ENCODE data around the gene DYNC2H1.

DYNC2H1 gene

DNA sequence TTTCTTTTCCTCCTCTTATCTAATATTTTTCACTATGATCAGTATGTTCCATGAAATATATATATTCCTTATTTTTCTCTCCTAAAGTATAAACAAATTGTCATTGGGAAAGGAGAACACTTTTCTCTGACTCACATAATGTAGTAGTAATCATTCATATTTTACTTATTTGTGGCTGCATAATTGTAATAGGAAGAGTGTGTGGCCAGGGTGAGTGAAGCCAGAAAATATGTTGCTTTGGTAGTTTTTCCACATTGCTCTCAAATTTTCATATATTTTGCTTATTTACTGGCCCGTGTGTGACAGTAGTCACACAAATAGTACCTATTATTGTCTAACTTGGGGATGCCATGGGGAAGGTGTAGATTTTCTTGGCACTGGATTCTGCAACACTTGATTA is 172.1 kb downstream of the DYNC2H1 start:
- no peak for TF ChIP-seq CREB1 (IDR thresholded peaks at IDR 0.05; ENCODE audit: low read depth)
- TF ChIP-seq USF1 (IDR thresholded peaks at IDR 0.05) = no peak
- TF ChIP-seq YY1 (IDR thresholded peaks at IDR 0.05; ENCODE audit: low read depth) = no peak
- no peak for TF ChIP-seq TAF1 (IDR thresholded peaks at IDR 0.05; ENCODE audit: low read depth)
- TF ChIP-seq ZBTB7A (IDR thresholded peaks at IDR 0.05; ENCODE audit: low read depth) = no peak
- TF ChIP-seq CEBPB (IDR thresholded peaks at IDR 0.05) = no peak
- no peak for TF ChIP-seq RAD21 (IDR thresholded peaks at IDR 0.05; ENCODE audit: low read depth)
- TF ChIP-seq REST (IDR thresholded peaks at IDR 0.05; ENCODE audit: low read depth) = no peak
- no peak for TF ChIP-seq EGR1 (IDR thresholded peaks at IDR 0.05)
- TF ChIP-seq FOXM1 (IDR thresholded peaks at IDR 0.05; ENCODE audit: borderline replicate concordance, low read depth) = no peak

GRCh38 chr11:103284260-103284659 is 175.0 kb downstream of the DYNC2H1 start:
- no peak for TF ChIP-seq YY1 (IDR thresholded peaks at IDR 0.05; ENCODE audit: low read depth)
- TF ChIP-seq TEAD4 (IDR thresholded peaks at IDR 0.05) = no peak
- TF ChIP-seq CEBPB (IDR thresholded peaks at IDR 0.05) = no peak
- no peak for TF ChIP-seq RAD21 (IDR thresholded peaks at IDR 0.05; ENCODE audit: low read depth)
- TF ChIP-seq USF1 (IDR thresholded peaks at IDR 0.05) = no peak
- TF ChIP-seq CREB1 (IDR thresholded peaks at IDR 0.05; ENCODE audit: low read depth) = no peak
- no peak for TF ChIP-seq EP300 (IDR thresholded peaks at IDR 0.05; ENCODE audit: borderline replicate concordance)
- TF ChIP-seq TAF1 (IDR thresholded peaks at IDR 0.05; ENCODE audit: low read depth) = no peak
- TF ChIP-seq NFIC (IDR thresholded peaks at IDR 0.05) = no peak
- TF ChIP-seq TCF12 (IDR thresholded peaks at IDR 0.05; ENCODE audit: low read depth) = no peak
- TF ChIP-seq REST (IDR thresholded peaks at IDR 0.05; ENCODE audit: low read depth) = no peak

- TF ChIP-seq NFIC (IDR thresholded peaks at IDR 0.05) = no peak
- no peak for TF ChIP-seq CEBPB (IDR thresholded peaks at IDR 0.05)
- no peak for TF ChIP-seq MAX (IDR thresholded peaks at IDR 0.05)
- no peak for TF ChIP-seq EGR1 (IDR thresholded peaks at IDR 0.05)
- TF ChIP-seq USF1 (IDR thresholded peaks at IDR 0.05) = no peak
These were observed 185.3 kb downstream of the DYNC2H1 start for GRCh38 chr11:103294516-103294915.

DNA sequence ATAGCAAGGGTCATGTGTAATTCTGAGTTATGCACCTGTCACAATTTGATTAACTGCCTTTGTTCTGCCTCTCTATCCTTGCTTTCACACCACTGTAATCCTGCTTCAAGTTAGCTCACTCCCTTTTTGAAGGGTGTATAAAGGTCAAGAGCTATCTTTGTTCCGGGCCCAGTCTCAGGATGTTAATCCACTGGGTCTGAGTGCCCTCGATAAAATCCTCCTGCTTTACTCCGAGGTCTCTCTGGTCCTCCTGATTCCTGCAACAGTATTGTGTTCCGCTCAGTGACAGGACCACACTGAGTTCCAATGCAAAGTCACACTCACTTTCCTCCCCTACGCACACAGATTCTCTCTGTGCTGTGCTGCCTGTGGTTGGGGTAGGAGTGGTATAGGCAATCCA is 186.5 kb downstream of the DYNC2H1 start:
- TF ChIP-seq TAF1 (IDR thresholded peaks at IDR 0.05; ENCODE audit: low read depth) (no peak), RAD21 (IDR thresholded peaks at IDR 0.05; ENCODE audit: low read depth) (no peak), CEBPB (IDR thresholded peaks at IDR 0.05) (no peak), MAX (IDR thresholded peaks at IDR 0.05) (no peak)

DNA sequence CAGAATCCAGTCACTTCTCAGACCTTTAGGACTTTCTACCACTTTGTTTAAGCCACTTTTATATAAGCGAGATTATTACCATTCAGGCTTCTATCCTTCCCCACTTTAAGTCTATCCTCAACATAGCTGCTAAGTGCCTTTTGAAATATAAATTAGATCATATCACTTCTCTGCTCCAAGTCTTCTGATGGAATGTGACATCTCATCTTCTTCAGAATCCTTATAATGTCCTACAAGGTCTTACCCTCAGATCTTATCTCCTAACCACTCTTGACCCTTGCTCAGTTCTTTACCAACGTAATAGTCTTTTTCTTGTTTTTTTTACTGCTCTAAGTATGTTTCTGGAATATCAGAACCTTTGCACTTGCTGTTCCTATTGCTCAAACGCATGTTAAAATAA is 188.7 kb downstream of the DYNC2H1 start:
- no peak for TF ChIP-seq FOXM1 (IDR thresholded peaks at IDR 0.05; ENCODE audit: borderline replicate concordance, low read depth)
- TF ChIP-seq EP300 (IDR thresholded peaks at IDR 0.05; ENCODE audit: borderline replicate concordance) = no peak
- TF ChIP-seq USF1 (IDR thresholded peaks at IDR 0.05) = no peak
- no peak for TF ChIP-seq YY1 (IDR thresholded peaks at IDR 0.05; ENCODE audit: low read depth)
- TF ChIP-seq REST (IDR thresholded peaks at IDR 0.05; ENCODE audit: low read depth) = no peak
- no peak for TF ChIP-seq NFIC (IDR thresholded peaks at IDR 0.05)
- no peak for TF ChIP-seq TCF12 (IDR thresholded peaks at IDR 0.05; ENCODE audit: low read depth)
- TF ChIP-seq TAF1 (IDR thresholded peaks at IDR 0.05; ENCODE audit: low read depth) = no peak
- no peak for TF ChIP-seq CEBPB (IDR thresholded peaks at IDR 0.05)
- TF ChIP-seq RAD21 (IDR thresholded peaks at IDR 0.05; ENCODE audit: low read depth) = no peak
- no peak for TF ChIP-seq CREB1 (IDR thresholded peaks at IDR 0.05; ENCODE audit: low read depth)
- no peak for TF ChIP-seq EGR1 (IDR thresholded peaks at IDR 0.05)
- no peak for TF ChIP-seq ZBTB7A (IDR thresholded peaks at IDR 0.05; ENCODE audit: low read depth)
- no peak for TF ChIP-seq TEAD4 (IDR thresholded peaks at IDR 0.05)
- TF ChIP-seq MAX (IDR thresholded peaks at IDR 0.05) = no peak

All from Ishikawa (cell line).